CD14-positive monocyte (primary cell): ENCODE data around the gene SCRN1. TPM values are rescaled to one million over a fixed set of nuclear protein-coding genes. Genes with fewer than 3 reads are reported as not detected.

Experiments used
- DNase-seq, 3 donors: peaks; one replicate each; pipeline ENCODE4 v3.0.0-alpha.2; 2011 to 2022
- H2AFZ ChIP-seq: 2 replicates; pipeline ENCODE4 v1.6.0; 2012; ENCODE audit warnings: mild to moderate bottlenecking, low read depth, low read length, inconsistent platforms; ENCODE audit not compliant: insufficient read depth, poor library complexity, severe bottlenecking
- H3K27ac ChIP-seq, 2 donors: 1 replicate in 1 of 2; 2 replicates in 1 of 2; pipeline ENCODE4 v1.5.1; 2012 to 2013; ENCODE audit warnings: low read length in 2 of 2, control low read depth in 1 of 2, inconsistent platforms in 1 of 2, low read depth in 1 of 2, mild to moderate bottlenecking in 1 of 2
- H3K27me3 ChIP-seq, 2 donors: one replicate each; pipeline versions ENCODE4 v1.6.0 to v1.6.1; 2011 to 2013; ENCODE audit warnings: low read length in 2 of 2; ENCODE audit not compliant: control insufficient read depth in 2 of 2, insufficient read depth in 2 of 2
- H3K36me3 ChIP-seq, 2 donors: replicated peaks in 1 of 2; 1 replicate in 1 of 2; 2 replicates in 1 of 2; pipeline versions ENCODE4 v1.5.1 to v1.6.1; 2012 to 2013; ENCODE audit warnings: low read length in 2 of 2, control low read depth in 1 of 2, inconsistent platforms in 1 of 2, mild to moderate bottlenecking in 1 of 2; ENCODE audit not compliant: insufficient read depth in 2 of 2, control insufficient read depth in 1 of 2
- H3K4me1 ChIP-seq, 2 donors: 1 replicate in 1 of 2; 2 replicates in 1 of 2; pipeline versions ENCODE4 v1.5.1 to v1.6.1; 2012 to 2013; ENCODE audit warnings: low read length in 2 of 2, control low read depth in 1 of 2, inconsistent platforms in 1 of 2, mild to moderate bottlenecking in 1 of 2, moderate library complexity in 1 of 2; ENCODE audit not compliant: insufficient read depth in 2 of 2, control insufficient read depth in 1 of 2
- H3K4me2 ChIP-seq: replicated peaks from 2 replicates; pipeline ENCODE3; 2012; ENCODE audit warnings: low read length, moderate library complexity, mild to moderate bottlenecking; ENCODE audit not compliant: poor library complexity, severe bottlenecking; ENCODE audit errors: extremely low read depth
- H3K4me3 ChIP-seq, 3 experiments: fragments of 200-600 bp in 1 of 3; sonication (generic) in 1 of 3; replicated peaks in 1 of 3; 1 replicate in 2 of 3; 2 replicates in 1 of 3; pipeline ENCODE4 v1.5.1; 2011 to 2013; ENCODE audit warnings: low read length in 3 of 3, mild to moderate bottlenecking in 3 of 3, control low read depth in 2 of 3, low read depth in 2 of 3, inconsistent platforms in 1 of 3, moderate library complexity in 1 of 3
- H3K79me2 ChIP-seq: 2 replicates; pipeline ENCODE4 v1.6.0; 2012; ENCODE audit warnings: mild to moderate bottlenecking, control low read depth, inconsistent platforms, low read length, moderate library complexity; ENCODE audit not compliant: insufficient read depth
- H3K9ac ChIP-seq: 2 replicates; pipeline ENCODE4 v1.6.0; 2017; ENCODE audit warnings: low read length, mild to moderate bottlenecking; ENCODE audit not compliant: insufficient read depth, poor library complexity, severe bottlenecking
- H3K9me3 ChIP-seq, 2 donors: replicated peaks in 1 of 2; 1 replicate in 1 of 2; 2 replicates in 1 of 2; pipeline versions ENCODE4 v1.5.1 to v1.6.1; 2012 to 2013; ENCODE audit warnings: low read length in 2 of 2, control low read depth in 1 of 2; ENCODE audit not compliant: control insufficient read depth in 1 of 2, insufficient read depth in 1 of 2
- H4K20me1 ChIP-seq: 2 replicates; pipeline ENCODE4 v1.6.0; 2012; ENCODE audit warnings: mild to moderate bottlenecking, low read length, control low read depth, moderate library complexity; ENCODE audit not compliant: insufficient read depth
- H3K27ac Mint-ChIP-seq, 7 donors: one replicate each; pipeline ENCODE4 v1.8.0; 2020; ENCODE audit warnings: mild to moderate bottlenecking in 7 of 7, mixed read lengths in 7 of 7, moderate library complexity in 6 of 7, inconsistent platforms in 2 of 7
- H3K27me3 Mint-ChIP-seq, 3 donors: one replicate each; pipeline ENCODE4 v1.8.0; 2021 to 2022; ENCODE audit warnings: low read depth in 3 of 3, mild to moderate bottlenecking in 3 of 3, mixed read lengths in 3 of 3, moderate library complexity in 3 of 3, inconsistent platforms in 1 of 3
- H3K36me3 Mint-ChIP-seq, 2 donors: one replicate each; pipeline ENCODE4 v1.8.0; 2020; ENCODE audit warnings: mixed read lengths in 2 of 2, inconsistent platforms in 1 of 2, mild to moderate bottlenecking in 1 of 2
- H3K4me1 Mint-ChIP-seq: one replicate; pipeline ENCODE4 v1.8.0; 2020; ENCODE audit warnings: mild to moderate bottlenecking, mixed read lengths
- H3K4me3 Mint-ChIP-seq, 2 donors: one replicate each; pipeline ENCODE4 v1.8.0; 2020; ENCODE audit warnings: mild to moderate bottlenecking in 2 of 2, mixed read lengths in 2 of 2, moderate library complexity in 1 of 2
- H3K9me3 Mint-ChIP-seq, 7 donors: one replicate each; pipeline ENCODE4 v1.8.0; 2020 to 2022; ENCODE audit warnings: mixed read lengths in 7 of 7, mild to moderate bottlenecking in 6 of 7, moderate library complexity in 6 of 7, inconsistent platforms in 2 of 7
- CTCF ChIP-seq: fragments of 200-600 bp; IDR thresholded peaks from one replicate; pipeline ENCODE4 v1.8.0; 2022; ENCODE audit warnings: antibody characterized with exemption, mild to moderate bottlenecking
- WGBS: methylation state at CpG from one replicate; pipeline ENCODE4 v1.1.5; 2013; ENCODE audit warnings: missing lambda C conversion rate; ENCODE audit not compliant: insufficient coverage; 5-methylcytosine and 5-hydroxymethylcytosine counted together
- intact Hi-C, 2 donors: fragments of 100-400 bp; cut with micrococcal nuclease; formaldehyde crosslinking; loops; one replicate each; pipeline versions ENCODE4 v1.15.0 to v1.15.1; 2023
- polyA plus RNA-seq, 3 donors: library from polyadenylated mRNA; depleted of rRNA in 1 of 3; unstranded in 2 of 3; stranded (reverse) in 1 of 3; fragments of 300-500 nt in 2 of 3; fragments of >200 nt in 1 of 3; fragmentation: Illumina TruSeq in 2 of 3; gene quantifications; 1 replicate in 2 of 3; 2 replicates in 1 of 3; pipeline ENCODE4 v1.2.3, GENCODE V29; 2012 to 2021

The SCRN1 gene
- polyA plus RNA-seq, 3 donors: 8.4 to 12.1 (median 8.6) TPM

- H3K36me3 ChIP-seq: peaks cover 0 to under 1% of the 10 kb centered on the region in 2 donors
- WGBS: 100% methylated on average over 3 of the region's 6 CpGs
- no peaks in the 10 kb centered on the region for H4K20me1 ChIP-seq
- no peak overlapping the region for H3K4me2 ChIP-seq
- no peak overlapping the region for H2AFZ ChIP-seq
- H3K4me1 ChIP-seq: peaks cover 13 to 21% of the 10 kb centered on the region in 2 donors
- Mint-ChIP-seq H3K9me3 (no peaks in the 10 kb centered on the region), H3K36me3 (peaks cover 2 to 4% of the 10 kb centered on the region in 2 donors), H3K27me3 (no peaks in the 10 kb centered on the region), H3K27ac (no peak overlapping the region), H3K4me1 (peaks cover 35% of the 10 kb centered on the region), H3K4me3 (no peak overlapping the region)
- H3K9ac ChIP-seq: no peak overlapping the region
- peaks cover 22% of the 10 kb centered on the region for H3K79me2 ChIP-seq
- DNase-seq: no peak
- intact Hi-C loops: no loop called here
- no peaks in the 10 kb centered on the region for H3K27me3 ChIP-seq
- H3K27ac ChIP-seq: no peak overlapping the region
- no peaks in the 10 kb centered on the region for H3K9me3 ChIP-seq
- no peak overlapping the region for H3K4me3 ChIP-seq
- no peak for TF ChIP-seq CTCF
Observed at GRCh38 chr7:30023524-30023923, 33.9 kb upstream of the SCRN1 start.

- H3K36me3 Mint-ChIP-seq: peaks cover 5 to 6% of the 10 kb centered on the region in 2 donors
- H3K27me3 Mint-ChIP-seq: no peaks in the 10 kb centered on the region
- no peak overlapping the region for H3K27ac Mint-ChIP-seq
- peaks cover 22% of the 10 kb centered on the region for H3K79me2 ChIP-seq
- intact Hi-C loops: no loop called here
- no peaks in the 10 kb centered on the region for H4K20me1 ChIP-seq
- H3K4me1 Mint-ChIP-seq: peaks cover 35% of the 10 kb centered on the region
- H3K4me3 Mint-ChIP-seq: no peak overlapping the region
- no peaks in the 10 kb centered on the region for H3K9me3 ChIP-seq
- H3K27ac ChIP-seq: no peak overlapping the region
- H3K4me2 ChIP-seq: no peak overlapping the region
- no peak for TF ChIP-seq CTCF
- no peak for DNase-seq
- no peak overlapping the region for H3K4me3 ChIP-seq
- no peak overlapping the region for H3K9ac ChIP-seq
- H3K27me3 ChIP-seq: no peaks in the 10 kb centered on the region
- H2AFZ ChIP-seq: no peak overlapping the region
- H3K4me1 ChIP-seq: peaks cover 13 to 20% of the 10 kb centered on the region in 2 donors
- peaks cover 0 to 6% of the 10 kb centered on the region in 2 donors for H3K36me3 ChIP-seq
- no peaks in the 10 kb centered on the region for H3K9me3 Mint-ChIP-seq
Observed at GRCh38 chr7:30022991-30023390, 33.4 kb upstream of the SCRN1 start.
